ENCODE results near the gene TPRA1.

Gene TPRA1

GRCh38 chr3:127547761-127548605, 42.5 kb downstream of the TPRA1 start:
- no peaks in the 10 kb centered on the region for H3K9me3 ChIP-seq (ENCODE audit: control insufficient read depth, insufficient read depth, low read length)
- no peaks in the 10 kb centered on the region; the same call in 1 of the 2 replicates for H3K4me1 ChIP-seq (ENCODE audit: insufficient read depth, low read length)
- H3K36me3 ChIP-seq (ENCODE audit: insufficient read depth, low read length): no peaks in the 10 kb centered on the region
- H3K9ac ChIP-seq (ENCODE audit: low read depth, low read length): peak overlapping the region; percentile 66; the same call in 1 of the 2 replicates

GRCh38 chr3:127546970-127547733, 43.4 kb downstream of the TPRA1 start:
- Histone ChIP-seq H3K9ac (ENCODE audit: low read depth, low read length) (peak overlapping the region; percentile 24; the same call in 1 of the 2 replicates), H3K36me3 (ENCODE audit: insufficient read depth, low read length) (no peaks in the 10 kb centered on the region), H3K4me1 (ENCODE audit: insufficient read depth, low read length) (no peaks in the 10 kb centered on the region; the same call in 1 of the 2 replicates), H3K9me3 (ENCODE audit: control insufficient read depth, insufficient read depth, low read length) (no peaks in the 10 kb centered on the region)

DNA sequence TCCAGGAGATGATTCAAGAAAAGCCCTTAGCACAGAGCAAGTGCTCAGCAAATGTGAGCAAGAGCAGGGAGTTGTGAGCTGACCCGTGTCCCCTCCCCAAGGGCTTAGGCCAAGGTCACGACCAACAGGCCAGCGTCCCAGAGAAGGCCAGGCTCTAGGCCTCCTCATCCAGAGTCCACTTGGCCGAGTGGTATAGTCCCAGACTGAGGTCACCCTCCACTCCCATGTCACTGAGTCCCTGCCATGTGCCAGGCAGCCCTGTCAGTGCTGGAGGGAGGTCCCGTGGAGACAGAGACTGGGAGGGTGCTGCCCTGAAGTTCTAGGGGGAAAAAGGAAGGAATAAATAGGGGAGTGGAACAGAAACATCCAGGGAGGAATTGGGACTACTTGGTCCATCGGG, 44.0 kb downstream of the TPRA1 start:
- Histone ChIP-seq H3K9ac (ENCODE audit: low read depth, low read length) (no peak overlapping the region), H3K9me3 (ENCODE audit: control insufficient read depth, insufficient read depth, low read length) (no peaks in the 10 kb centered on the region), H3K36me3 (ENCODE audit: insufficient read depth, low read length) (no peaks in the 10 kb centered on the region), H3K4me1 (ENCODE audit: insufficient read depth, low read length) (no peaks in the 10 kb centered on the region; the same call in 1 of the 2 replicates)

- Histone ChIP-seq H3K4me1 (ENCODE audit: insufficient read depth, low read length) (no peaks in the 10 kb centered on the region; the same call in 1 of the 2 replicates), H3K9me3 (ENCODE audit: control insufficient read depth, insufficient read depth, low read length) (no peaks in the 10 kb centered on the region), H3K9ac (ENCODE audit: low read depth, low read length) (no peak overlapping the region), H3K36me3 (ENCODE audit: insufficient read depth, low read length) (no peaks in the 10 kb centered on the region)
These were observed 44.6 kb downstream of the TPRA1 start for GRCh38 chr3:127545711-127546457.

GRCh38 chr3:127545216-127545615, 45.3 kb downstream of the TPRA1 start:
- Histone ChIP-seq H3K36me3 (ENCODE audit: insufficient read depth, low read length) (no peaks in the 10 kb centered on the region), H3K9ac (ENCODE audit: low read depth, low read length) (no peak overlapping the region), H3K9me3 (ENCODE audit: control insufficient read depth, insufficient read depth, low read length) (no peaks in the 10 kb centered on the region), H3K4me1 (ENCODE audit: insufficient read depth, low read length) (no peaks in the 10 kb centered on the region; the same call in 1 of the 2 replicates)

DNA sequence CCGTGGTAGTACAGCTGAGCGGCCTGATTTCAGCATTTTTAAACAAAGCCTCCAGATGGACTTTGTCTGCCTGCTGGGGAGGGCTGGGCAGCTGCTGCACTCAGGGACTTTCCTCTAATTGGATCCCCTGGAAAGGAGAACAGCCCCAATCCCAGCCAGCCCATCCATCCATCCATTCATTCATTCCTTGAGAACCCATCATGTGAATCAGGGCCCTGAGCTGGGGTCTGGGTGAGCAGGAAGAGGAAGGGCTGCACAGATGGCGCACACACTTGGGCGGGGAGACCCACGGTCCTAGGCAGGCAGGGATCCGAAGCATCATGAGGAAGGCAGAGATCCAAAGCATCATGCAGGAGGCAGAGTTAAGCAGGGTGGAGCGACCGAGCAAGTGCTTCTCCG, 45.7 kb downstream of the TPRA1 start:
- no peaks in the 10 kb centered on the region for H3K9me3 ChIP-seq (ENCODE audit: control insufficient read depth, insufficient read depth, low read length)
- no peaks in the 10 kb centered on the region for H3K36me3 ChIP-seq (ENCODE audit: insufficient read depth, low read length)
- no peaks in the 10 kb centered on the region; the same call in 1 of the 2 replicates for H3K4me1 ChIP-seq (ENCODE audit: insufficient read depth, low read length)
- H3K9ac ChIP-seq (ENCODE audit: low read depth, low read length): no peak overlapping the region

DNA sequence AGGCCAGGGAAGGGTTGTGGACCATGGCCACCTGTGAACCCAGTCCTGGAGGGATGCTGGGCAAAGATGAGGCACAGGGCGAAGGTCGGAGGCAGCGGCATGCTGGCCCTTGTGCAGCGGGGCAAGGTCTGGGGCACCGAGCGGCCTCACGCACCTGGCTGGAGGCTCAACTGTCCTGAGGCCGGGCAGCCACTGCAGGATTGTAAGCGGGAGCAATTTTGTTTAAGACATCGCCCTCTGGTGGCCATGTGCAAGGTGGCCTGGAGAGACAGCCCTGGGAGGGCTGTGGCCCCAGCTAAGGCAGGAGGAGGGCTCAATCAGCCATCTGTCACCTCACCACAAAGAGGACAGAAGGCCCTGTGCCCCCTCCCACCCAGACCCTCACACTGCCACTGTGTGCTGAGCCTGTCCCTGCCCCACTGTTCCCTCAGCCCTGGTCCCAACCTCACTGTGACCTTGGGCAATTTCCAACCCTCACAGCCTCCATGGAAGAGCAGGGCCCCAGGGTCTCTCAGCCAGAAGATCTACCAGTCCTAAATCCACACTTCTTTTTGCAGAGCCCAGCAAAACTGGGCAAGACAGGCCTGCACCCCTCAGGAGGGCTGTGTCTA, 46.2 kb downstream of the TPRA1 start:
- H3K36me3 ChIP-seq (ENCODE audit: insufficient read depth, low read length): no peaks in the 10 kb centered on the region
- no peaks in the 10 kb centered on the region for H3K9me3 ChIP-seq (ENCODE audit: control insufficient read depth, insufficient read depth, low read length)
- H3K4me1 ChIP-seq (ENCODE audit: insufficient read depth, low read length): no peaks in the 10 kb centered on the region; the same call in 1 of the 2 replicates
- H3K9ac ChIP-seq (ENCODE audit: low read depth, low read length): no peak overlapping the region

DNA sequence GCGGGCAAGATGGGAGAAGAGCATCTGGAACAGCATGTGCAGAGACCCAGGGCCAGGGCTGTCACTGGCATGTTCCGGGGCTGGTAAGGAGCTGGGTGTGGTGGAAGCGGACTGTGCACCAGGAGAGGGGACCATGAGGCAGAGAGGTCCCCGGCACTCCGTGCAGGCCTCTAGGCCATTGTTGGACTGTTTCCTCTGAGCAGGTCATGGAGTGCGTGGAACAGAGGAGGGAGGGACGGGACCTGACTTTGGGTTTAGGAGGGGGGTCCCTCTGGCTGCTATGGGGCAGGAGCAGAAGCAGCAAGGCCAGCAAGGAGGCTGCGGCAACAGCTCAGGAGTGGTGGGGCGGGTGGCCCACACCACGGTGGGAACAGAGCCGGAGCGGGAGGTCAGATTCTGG, 47.1 kb downstream of the TPRA1 start:
- no peaks in the 10 kb centered on the region; the same call in 1 of the 2 replicates for H3K4me1 ChIP-seq (ENCODE audit: insufficient read depth, low read length)

GRCh38 chr3:127542441-127542952, 48.0 kb downstream of the TPRA1 start:
- no peaks in the 10 kb centered on the region for H3K9me3 ChIP-seq (ENCODE audit: control insufficient read depth, insufficient read depth, low read length)
- H3K4me1 ChIP-seq (ENCODE audit: insufficient read depth, low read length): no peaks in the 10 kb centered on the region; the same call in 1 of the 2 replicates
- H3K9ac ChIP-seq (ENCODE audit: low read depth, low read length): no peak overlapping the region
- no peaks in the 10 kb centered on the region for H3K36me3 ChIP-seq (ENCODE audit: insufficient read depth, low read length)

More for the DNA sequence above, 47.1 kb downstream of the TPRA1 start:
- Histone ChIP-seq H3K9ac (ENCODE audit: low read depth, low read length) (no peak overlapping the region), H3K9me3 (ENCODE audit: control insufficient read depth, insufficient read depth, low read length) (no peaks in the 10 kb centered on the region), H3K36me3 (ENCODE audit: insufficient read depth, low read length) (no peaks in the 10 kb centered on the region)

DNA sequence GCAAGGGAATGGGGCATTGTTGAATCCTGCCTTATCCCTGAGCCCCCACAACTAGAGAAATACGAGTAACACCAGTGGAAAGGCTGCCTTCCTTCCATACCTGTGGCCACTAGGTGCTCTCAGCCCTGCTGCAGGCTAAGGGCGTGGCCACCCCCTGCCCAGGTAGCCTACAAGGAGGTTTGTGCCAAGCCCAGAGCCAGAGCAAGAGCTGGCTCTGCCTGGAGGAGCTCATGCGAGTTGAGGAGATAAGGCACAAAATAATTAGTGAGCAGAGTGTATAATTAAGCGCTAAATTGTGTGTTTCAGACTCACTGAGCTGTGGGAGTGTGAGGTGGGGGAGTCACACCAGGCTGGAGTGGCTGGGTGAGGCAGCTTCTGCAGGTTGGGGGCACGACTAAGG, 49.2 kb downstream of the TPRA1 start:
- Histone ChIP-seq H3K9me3 (ENCODE audit: control insufficient read depth, insufficient read depth, low read length) (no peaks in the 10 kb centered on the region), H3K4me1 (ENCODE audit: insufficient read depth, low read length) (peaks cover 9% of the 10 kb centered on the region), H3K36me3 (ENCODE audit: insufficient read depth, low read length) (no peaks in the 10 kb centered on the region), H3K9ac (ENCODE audit: low read depth, low read length) (no peak overlapping the region)

DNA sequence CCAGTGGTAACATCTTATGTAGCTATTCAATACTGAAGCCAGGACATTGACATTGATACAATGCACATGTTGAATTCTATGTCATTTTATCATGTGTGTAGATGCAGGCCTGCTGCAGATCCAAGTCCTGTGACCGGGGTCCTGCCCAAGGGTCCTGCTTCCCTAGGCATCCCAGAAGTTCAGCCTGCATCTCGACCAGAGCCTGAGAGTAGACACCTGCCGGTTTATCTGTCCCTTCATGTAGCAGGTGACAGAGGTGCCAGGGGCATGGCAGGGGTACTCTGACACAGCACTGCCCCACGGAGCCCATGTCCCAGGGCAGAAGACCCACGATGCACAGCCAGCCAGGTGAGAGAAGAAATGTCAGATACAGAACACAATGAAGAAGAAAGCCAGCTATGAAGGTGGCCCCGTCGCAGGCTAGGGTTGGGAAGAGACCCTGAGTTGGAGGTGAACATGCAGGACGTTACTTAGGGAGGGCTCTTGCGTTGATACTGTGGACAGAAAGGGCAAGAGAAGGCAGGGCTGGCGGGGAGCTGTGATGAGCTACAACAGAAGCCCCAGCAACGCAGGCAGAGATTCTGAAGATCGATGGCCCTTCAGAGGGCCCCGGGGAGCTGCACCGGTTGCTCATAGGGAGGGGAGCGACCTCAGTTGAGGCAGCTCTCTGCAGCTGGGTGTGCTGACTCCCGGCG, 51.0 kb downstream of the TPRA1 start:
- Histone ChIP-seq H3K36me3 (ENCODE audit: insufficient read depth, low read length) (no peaks in the 10 kb centered on the region), H3K4me1 (ENCODE audit: insufficient read depth, low read length) (peaks cover 9% of the 10 kb centered on the region), H3K9ac (ENCODE audit: low read depth, low read length) (no peak overlapping the region), H3K9me3 (ENCODE audit: control insufficient read depth, insufficient read depth, low read length) (no peaks in the 10 kb centered on the region)

- Histone ChIP-seq H3K9me3 (ENCODE audit: control insufficient read depth, insufficient read depth, low read length) (no peaks in the 10 kb centered on the region), H3K9ac (ENCODE audit: low read depth, low read length) (no peak overlapping the region), H3K36me3 (ENCODE audit: insufficient read depth, low read length) (no peaks in the 10 kb centered on the region), H3K4me1 (ENCODE audit: insufficient read depth, low read length) (peaks cover 9% of the 10 kb centered on the region)
These were observed 52.0 kb downstream of the TPRA1 start for GRCh38 chr3:127538569-127538968.

Data from ES-I3 (cell line).